Ovary (tissue), 3 donors: ENCODE results near the gene SLC9A2.

ENCODE experiments used
- CTCF ChIP-seq, 3 donors: fragments of 450-650 bp in 2 of 3; fragments of 200-600 bp in 1 of 3; IDR thresholded peaks; one replicate each; pipeline versions ENCODE4 v1.5.1 to v1.8.0; 2016 to 2022; ENCODE audit warnings: antibody characterized with exemption in 3 of 3, mild to moderate bottlenecking in 1 of 3
- EP300 ChIP-seq: sonication (generic); formaldehyde crosslinking; IDR thresholded peaks from one replicate; pipeline ENCODE4 v1.6.1; 2017; ENCODE audit warnings: antibody characterized with exemption
- POLR2A ChIP-seq: fragments of 450-650 bp; IDR thresholded peaks from one replicate; pipeline ENCODE4 v1.6.1; 2017; ENCODE audit warnings: antibody characterized with exemption, mild to moderate bottlenecking, moderate library complexity
- donor health status: DM: no; HTN: no; CAD: no.

GRCh38 chr2:102736410-102737409 lies 117.4 kb downstream of the SLC9A2 start:
- TF ChIP-seq CTCF (IDR thresholded peaks at IDR 0.05): no peak
- TF ChIP-seq POLR2A: peak; percentile 28
- TF ChIP-seq EP300: no peak
